HepG2 (cell line): ENCODE results near the gene PHF21B. TPM values are rescaled to one million over a fixed set of nuclear protein-coding genes. Genes with fewer than 3 reads are reported as not detected.

Experiments
- ATAC-seq: fragments of 200-7000 bp; cut with Tn5 transposase; 3 replicates; pipeline ENCODE4 v1.9.1; 2020; ENCODE audit warnings: mild to moderate bottlenecking, moderate library complexity
- BruUV-seq: library from RNA; stranded (reverse); fragments of 400-500 nt; replicated peaks from 2 replicates; lab custom pipeline; 2021; lab: Mats Ljungman, UMichigan
- CTCF ChIA-PET: fragments of 300-600 bp; formaldehyde crosslinking; extraction: SDS; loops from one replicate; lab custom pipeline; 2021; ENCODE audit warnings: low total read pairs, inconsistent platforms, low intra/inter-chr PET ratio; lab: Yijun Ruan, JAX
- POLR2A ChIA-PET: fragments of 350-600 bp; sonication (Branson Sonifier 250); formaldehyde crosslinking; loops from one replicate; lab custom pipeline; 2020; ENCODE audit warnings: antibody characterized with exemption, inconsistent platforms; lab: Yijun Ruan, JAX
- DNase-seq: peaks from one replicate; pipeline ENCODE4 v3.0.0-alpha.2; 2015; ENCODE audit warnings: low spot score
- FAIRE-seq: peaks from 3 replicates; lab custom pipeline; 2011; peaks lifted over from hg19 to GRCh38; lab: Jason Lieb, UNC
- H2AFZ ChIP-seq: one replicate; pipeline ENCODE4 v1.6.1; 2011; ENCODE audit warnings: low read length, inconsistent platforms
- H3K27ac ChIP-seq: fragments of 300-600 bp; 3 replicates; pipeline ENCODE4 v1.8.0; 2011; ENCODE audit warnings: mixed run types, mild to moderate bottlenecking, mixed read lengths, low read length, inconsistent platforms; ENCODE audit not compliant: insufficient read depth; ENCODE audit errors: extremely low read length
- H3K27me3 ChIP-seq, 2 experiments: fragments of 200-600 bp in 1 of 2; 2 replicates in 1 of 2; 3 replicates in 1 of 2; pipeline versions ENCODE4 v1.6.0 to v1.8.0; 2011; ENCODE audit warnings: low read length in 2 of 2, mild to moderate bottlenecking in 2 of 2, moderate library complexity in 2 of 2, inconsistent platforms in 1 of 2; ENCODE audit not compliant: insufficient read depth in 2 of 2, control insufficient read depth in 1 of 2
- H3K36me3 ChIP-seq, 2 experiments: fragments of 200-600 bp in 1 of 2; replicated peaks in 1 of 2; 2 replicates in 1 of 2; 3 replicates in 1 of 2; pipeline versions ENCODE4 v1.5.1 to v1.8.0; 2011; ENCODE audit warnings: low read length in 2 of 2, inconsistent platforms in 1 of 2; ENCODE audit not compliant: insufficient read depth in 2 of 2, control insufficient read depth in 1 of 2
- H3K4me1 ChIP-seq: 2 replicates; pipeline ENCODE4 v1.5.1; 2012; ENCODE audit warnings: low read length, inconsistent platforms; ENCODE audit not compliant: insufficient read depth
- H3K4me2 ChIP-seq: 2 replicates; pipeline ENCODE4 v1.6.0; 2011; ENCODE audit warnings: low read depth, low read length, inconsistent platforms
- H3K4me3 ChIP-seq, 3 experiments: fragments of 200-600 bp in 1 of 3; sonication (generic), shearing (Covaris generic) in 1 of 3; replicated peaks in 1 of 3; 2 replicates each; pipeline ENCODE4 v1.5.1; 2011 to 2016; ENCODE audit warnings: low read length in 3 of 3, inconsistent platforms in 2 of 3, low read depth in 2 of 3, mild to moderate bottlenecking in 2 of 3, control low read depth in 1 of 3, mixed read lengths in 1 of 3; ENCODE audit not compliant: insufficient read depth in 1 of 3
- H3K79me2 ChIP-seq: one replicate; pipeline ENCODE4 v1.6.1; 2011; ENCODE audit warnings: low read length, inconsistent platforms; ENCODE audit not compliant: insufficient read depth
- H3K9ac ChIP-seq: 2 replicates; pipeline ENCODE4 v1.6.0; 2011; ENCODE audit warnings: mild to moderate bottlenecking, low read depth, low read length, inconsistent platforms; ENCODE audit not compliant: insufficient read depth
- H3K9me3 ChIP-seq: 2 replicates; pipeline ENCODE4 v1.5.1; 2012; ENCODE audit warnings: mild to moderate bottlenecking, low read length
- H4K20me1 ChIP-seq: 2 replicates; pipeline ENCODE4 v1.6.0; 2011; ENCODE audit warnings: inconsistent platforms, mild to moderate bottlenecking, low read length, moderate library complexity; ENCODE audit not compliant: insufficient read depth
- JUNB ChIP-seq: sonication (generic); formaldehyde crosslinking; IDR thresholded peaks from 2 replicates; pipeline ENCODE4 v1.8.0; 2022; ENCODE audit warnings: missing genetic modification reagents, mild to moderate bottlenecking, borderline replicate concordance
- NFE2 ChIP-seq: sonication (generic); formaldehyde crosslinking; IDR thresholded peaks from 2 replicates; pipeline ENCODE4 v1.4.0; 2020; ENCODE audit warnings: missing genetic modification reagents
- ZFP37 ChIP-seq: sonication (generic); formaldehyde crosslinking; IDR thresholded peaks from 2 replicates; pipeline ENCODE4 v1.4.0; 2020; ENCODE audit warnings: missing genetic modification reagents, borderline replicate concordance
- whole genome bisulfite sequencing: methylation state at CpG from one replicate; pipeline ENCODE4 v1.1.6; 2017; ENCODE audit warnings: low lambda C conversion rate; 5-methylcytosine and 5-hydroxymethylcytosine counted together
- in situ Hi-C: cut with HindIII; loops from 2 replicates; pipeline ENCODE4 v1.10.0; 2017; ENCODE audit warnings: low pct_unique_long_range_greater_than_20kb; ENCODE audit not compliant: extremely low pct_ligation_motif_present
- intact Hi-C: fragments of 100-400 bp; cut with micrococcal nuclease; formaldehyde crosslinking; loops from one replicate; pipeline ENCODE4 v1.10.0; 2022; ENCODE audit not compliant: unreplicated experiment
- polyA plus RNA-seq, 8 experiments: library from polyadenylated mRNA; depleted of rRNA in 3 of 8; stranded (reverse) in 7 of 8; unstranded in 1 of 8; fragments of >200 nt; fragmentation: Illumina TruSeq in 4 of 8; extraction: Trizol in 4 of 8; gene quantifications; 2 replicates each; pipeline versions ENCODE4 v1.2.1 to v1.2.3, GENCODE V29; 2011 to 2016; ENCODE audit warnings: low read depth in 4 of 8, missing spikeins in 1 of 8, mixed read lengths in 1 of 8; ENCODE audit not compliant: insufficient read depth in 1 of 8
- total RNA-seq, 5 experiments: library from RNA; depleted of rRNA; stranded (reverse); fragments of >200 nt; fragmentation: Illumina TruSeq; extraction: Trizol; gene quantifications; 2 replicates each; pipeline ENCODE4 v1.2.3, GENCODE V29; 2016; ENCODE audit warnings: low read depth in 1 of 5
- TF ChIP-seq, protein P1 (sequence below): sonication (generic); formaldehyde crosslinking; IDR thresholded peaks from 2 replicates; pipeline ENCODE4 v1.5.0; 2020; ENCODE audit warnings: missing genetic modification reagents
- TF ChIP-seq, protein P2 (sequence below): sonication (generic); formaldehyde crosslinking; IDR thresholded peaks from 2 replicates; pipeline ENCODE4 v1.8.1; 2023; ENCODE audit warnings: mild to moderate bottlenecking, missing genetic modification reagents

The PHF21B gene
- total and polyA plus RNA-seq, 2 of the 13 experiments (the other 11 are each of a cell fraction or from before 2014, with no cell fraction given), result not detected

DNA sequence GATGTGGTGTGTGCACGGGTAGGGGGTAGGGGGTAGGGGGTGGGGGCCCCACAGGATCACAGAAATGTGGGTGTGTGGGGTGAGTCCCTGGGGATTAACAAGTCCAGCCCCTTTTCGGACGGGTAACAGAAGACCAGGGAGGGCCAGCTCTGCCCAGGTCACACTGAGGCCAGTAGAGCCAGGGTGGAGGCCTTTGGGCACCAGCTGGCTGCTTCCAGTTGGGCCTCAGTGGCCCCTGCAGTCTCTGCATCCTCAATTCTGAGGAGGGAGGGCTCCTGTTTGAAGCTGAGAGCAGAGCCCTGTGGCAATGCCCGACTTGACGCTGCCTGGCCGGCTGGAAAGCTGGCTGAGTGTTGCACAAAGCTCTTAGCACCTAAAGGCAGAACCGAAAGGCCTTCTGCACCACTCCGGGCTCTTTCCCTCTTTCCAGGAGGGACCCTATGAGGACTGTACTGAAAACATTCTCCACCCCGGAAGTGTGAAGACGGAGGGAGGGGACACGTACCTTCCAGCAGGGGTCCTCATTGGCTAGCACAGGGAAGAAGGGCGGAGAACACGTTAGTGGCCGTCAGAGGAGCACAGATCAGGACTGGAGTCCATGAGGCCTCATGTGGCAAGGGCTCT is 120.4 kb downstream of the PHF21B start:
- no peaks in the 10 kb centered on the region for H3K4me1 ChIP-seq
- no peak overlapping the region for H3K4me3 ChIP-seq
- H3K36me3 ChIP-seq, result no peaks in the 10 kb centered on the region
- peaks cover 5 to 29% of the 10 kb centered on the region in 2 experiments; a peak in 4 of 5 replicates for H3K27me3 ChIP-seq
- no peak for FAIRE-seq
- H3K79me2 ChIP-seq, result no peaks in the 10 kb centered on the region
- H3K27ac ChIP-seq, result no peak overlapping the region
- no peak overlapping the region for H3K9ac ChIP-seq
- ATAC-seq, result no peak
- intact Hi-C loops (no loop called here), in situ Hi-C loops (no loop called here)
- no peak for DNase-seq
- no peaks in the 10 kb centered on the region for H4K20me1 ChIP-seq
- ChIA-PET CTCF (no interaction called here), POLR2A (no interaction called here)
- BruUV-seq, result no TSS peak
- TF ChIP-seq, protein P1, sequence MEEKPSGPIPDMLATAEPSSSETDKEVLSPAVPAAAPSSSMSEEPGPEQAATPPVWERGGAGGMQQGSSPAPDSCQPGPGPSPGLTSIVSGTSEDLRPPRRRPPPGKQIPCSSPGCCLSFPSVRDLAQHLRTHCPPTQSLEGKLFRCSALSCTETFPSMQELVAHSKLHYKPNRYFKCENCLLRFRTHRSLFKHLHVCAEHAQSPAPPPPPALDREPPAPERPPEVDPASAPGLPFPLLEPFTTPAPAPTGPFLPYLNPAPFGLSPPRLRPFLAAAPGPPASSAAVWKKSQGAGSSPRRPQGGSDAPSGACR (CRISPR knock-in tag), result no peak
- no peak for TF ChIP-seq NFE2 (CRISPR knock-in tag)
- no peak for TF ChIP-seq ZFP37 (CRISPR knock-in tag)
- TF ChIP-seq, protein P2, sequence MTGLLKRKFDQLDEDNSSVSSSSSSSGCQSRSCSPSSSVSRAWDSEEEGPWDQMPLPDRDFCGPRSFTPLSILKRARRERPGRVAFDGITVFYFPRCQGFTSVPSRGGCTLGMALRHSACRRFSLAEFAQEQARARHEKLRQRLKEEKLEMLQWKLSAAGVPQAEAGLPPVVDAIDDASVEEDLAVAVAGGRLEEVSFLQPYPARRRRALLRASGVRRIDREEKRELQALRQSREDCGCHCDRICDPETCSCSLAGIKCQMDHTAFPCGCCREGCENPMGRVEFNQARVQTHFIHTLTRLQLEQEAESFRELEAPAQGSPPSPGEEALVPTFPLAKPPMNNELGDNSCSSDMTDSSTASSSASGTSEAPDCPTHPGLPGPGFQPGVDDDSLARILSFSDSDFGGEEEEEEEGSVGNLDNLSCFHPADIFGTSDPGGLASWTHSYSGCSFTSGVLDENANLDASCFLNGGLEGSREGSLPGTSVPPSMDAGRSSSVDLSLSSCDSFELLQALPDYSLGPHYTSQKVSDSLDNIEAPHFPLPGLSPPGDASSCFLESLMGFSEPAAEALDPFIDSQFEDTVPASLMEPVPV (CRISPR knock-in tag), result no peak
- TF ChIP-seq JUNB, result no peak
- no peak overlapping the region for H3K4me2 ChIP-seq
- no peaks in the 10 kb centered on the region for H3K9me3 ChIP-seq
- H2AFZ ChIP-seq, result no peak overlapping the region
- 15% methylated on average over 8 of the region's 14 CpGs for WGBS
